Measurements from ENCODE around the gene PPP1R26.

DNA sequence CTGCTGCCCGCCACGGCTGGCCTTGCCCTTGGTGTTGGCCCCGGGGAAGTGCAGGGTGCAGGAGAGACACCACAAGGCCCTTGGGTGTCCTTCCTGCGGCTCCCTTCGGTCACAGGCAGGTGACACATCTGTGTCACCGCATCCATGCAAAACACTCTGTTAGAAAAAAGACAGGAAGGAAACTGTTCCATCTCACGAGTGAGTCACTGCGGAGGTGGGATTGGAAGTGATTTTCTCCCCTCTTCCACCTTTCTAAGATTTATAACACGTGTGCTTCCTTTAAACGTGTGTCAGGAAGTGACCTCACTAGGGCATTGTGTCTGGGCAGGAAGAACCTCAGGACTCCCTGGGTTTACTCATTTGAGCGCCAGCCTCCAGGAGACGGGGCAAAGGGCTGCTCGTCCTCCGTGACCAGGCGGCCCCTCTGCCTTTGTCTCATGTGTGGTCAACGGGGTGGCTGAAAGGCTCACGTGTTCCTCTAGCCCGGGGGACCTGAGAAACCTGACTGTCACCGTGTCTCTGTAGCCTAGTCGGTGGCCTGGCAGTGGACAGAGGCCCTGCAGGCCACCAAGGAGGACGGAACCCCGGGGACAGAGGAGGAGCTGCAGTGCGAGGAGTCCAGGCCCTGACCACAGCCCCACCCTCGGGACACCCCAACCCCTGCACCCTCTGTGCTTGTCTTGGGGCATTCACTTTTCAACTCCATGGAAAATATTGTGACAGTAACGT lies 36.7 kb downstream of the PPP1R26 start:
- TF ChIP-seq POLR2A (IDR thresholded peaks at IDR 0.05) (no peak), CTCF (IDR thresholded peaks at IDR 0.05) (no peak), EP300 (IDR thresholded peaks at IDR 0.05) (no peak)

Data from tibial nerve (tissue), 4 donors.